ENCODE results near the gene CCDC127.
A peak's percentile ranks its signal among the peaks of the same experiment; 100 is the strongest.
"Not testable (repeated sequence)": the region's sequence is repeated elsewhere in the genome, so short reads cannot be mapped to it uniquely, and the experiment has no call there.

CCDC127 gene

GRCh38 chr5:199950-200645 is 17.9 kb downstream of the CCDC127 start:
- Mint-ChIP-seq H3K27me3 (ENCODE audit: low read depth) (no peaks in the 10 kb centered on the region), H3K4me3 (no peak overlapping the region), H3K27ac (no peak overlapping the region), H3K9me3 (no peaks in the 10 kb centered on the region), H3K36me3 (ENCODE audit: low read depth) (peaks cover 19% of the 10 kb centered on the region), H3K4me1 (peaks cover 29% of the 10 kb centered on the region)
- TF ChIP-seq CTCF (IDR thresholded peaks at IDR 0.05; ENCODE audit: unreplicated experiment in 3 of 3): no peak

DNA sequence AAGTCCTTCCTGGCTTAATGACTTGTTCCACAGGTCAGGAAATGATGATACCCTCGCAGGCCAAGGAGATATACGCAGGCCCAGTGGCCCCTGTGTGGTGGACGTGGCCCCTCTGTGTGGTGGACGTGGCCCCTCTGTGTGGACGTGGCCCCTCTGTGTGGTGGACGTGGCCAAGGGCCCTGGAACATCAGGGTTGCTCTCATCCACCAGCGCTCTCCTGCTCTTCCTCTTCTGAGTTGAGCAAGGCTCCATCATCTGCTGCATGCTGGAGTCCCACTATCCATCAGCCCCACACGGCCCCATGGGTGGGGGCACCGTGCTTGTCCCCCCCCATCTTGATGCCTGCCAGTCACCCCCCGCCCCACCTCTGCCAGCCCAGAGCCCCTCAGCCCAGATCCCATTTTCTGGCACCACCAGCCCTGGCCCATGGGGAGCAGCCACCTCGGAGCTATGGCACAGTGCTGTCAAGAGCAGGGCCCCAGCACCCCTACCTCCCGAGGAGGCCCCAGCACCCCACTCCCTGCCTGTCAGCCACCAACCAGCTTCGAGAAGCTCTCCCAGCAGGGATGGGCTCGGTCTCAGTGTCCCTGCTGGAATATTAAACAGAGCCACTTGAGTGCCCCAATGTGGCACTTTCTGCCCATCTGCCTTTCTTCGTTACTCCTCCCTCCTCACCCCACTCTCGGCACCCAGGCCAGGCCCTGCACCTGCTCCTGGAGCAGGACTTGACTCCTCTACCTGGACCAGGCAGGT is 18.6 kb downstream of the CCDC127 start:
- no peak overlapping the region for H3K27ac Mint-ChIP-seq
- peaks cover 11% of the 10 kb centered on the region for H3K36me3 Mint-ChIP-seq (ENCODE audit: low read depth)
- peaks cover 29% of the 10 kb centered on the region for H3K4me1 Mint-ChIP-seq
- H3K9me3 Mint-ChIP-seq: no peaks in the 10 kb centered on the region
- no peak overlapping the region for H3K4me3 Mint-ChIP-seq
- no peak for TF ChIP-seq CTCF (IDR thresholded peaks at IDR 0.05; ENCODE audit: unreplicated experiment in 3 of 3)
- H3K27me3 Mint-ChIP-seq (ENCODE audit: low read depth): peaks cover 3% of the 10 kb centered on the region

- Mint-ChIP-seq H3K9me3 (no peaks in the 10 kb centered on the region), H3K27me3 (ENCODE audit: low read depth) (peaks cover 3% of the 10 kb centered on the region), H3K4me3 (no peak overlapping the region), H3K36me3 (ENCODE audit: low read depth) (peaks cover 10% of the 10 kb centered on the region), H3K4me1 (peaks cover 29% of the 10 kb centered on the region), H3K27ac (no peak overlapping the region)
- TF ChIP-seq CTCF (IDR thresholded peaks at IDR 0.05; ENCODE audit: unreplicated experiment in 3 of 3): no peak
Measured at GRCh38 chr5:198516-199196, 19.3 kb downstream of the CCDC127 start.

DNA sequence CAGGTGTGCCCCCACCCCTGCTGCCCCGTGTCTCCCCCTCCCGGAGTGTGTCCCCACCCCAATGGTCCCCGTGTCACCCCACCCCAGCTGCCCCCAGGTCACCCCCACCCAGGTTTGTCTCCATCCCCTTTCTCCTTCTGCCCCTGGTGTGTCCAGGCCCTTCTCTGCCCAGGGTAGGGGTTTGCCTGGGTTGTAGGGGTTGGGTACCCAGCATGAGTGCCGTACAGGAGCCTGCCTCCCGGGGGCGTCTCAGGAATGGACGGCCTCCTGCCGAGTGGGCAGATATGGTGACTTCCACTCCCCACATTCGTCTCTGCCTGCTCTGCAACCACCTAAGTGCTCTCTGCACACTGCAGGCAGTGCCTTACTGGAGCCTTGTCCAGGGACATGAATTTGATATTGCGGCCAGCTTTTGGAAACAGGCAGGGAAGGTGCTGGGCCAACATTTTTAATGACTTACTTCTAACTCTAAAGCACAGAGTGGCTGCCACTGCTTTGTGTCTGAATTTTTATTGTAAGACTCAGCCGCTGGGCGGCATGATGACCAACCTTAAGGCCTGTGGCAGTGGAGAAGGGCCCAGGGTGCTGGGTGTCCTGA is 20.0 kb downstream of the CCDC127 start:
- no peaks in the 10 kb centered on the region for H3K9me3 Mint-ChIP-seq
- H3K27me3 Mint-ChIP-seq (ENCODE audit: low read depth): peaks cover 3% of the 10 kb centered on the region
- TF ChIP-seq CTCF (IDR thresholded peaks at IDR 0.05; ENCODE audit: unreplicated experiment in 3 of 3): no peak
- no peak overlapping the region for H3K4me3 Mint-ChIP-seq
- peaks cover 10% of the 10 kb centered on the region for H3K36me3 Mint-ChIP-seq (ENCODE audit: low read depth)
- no peak overlapping the region for H3K27ac Mint-ChIP-seq
- peaks cover 29% of the 10 kb centered on the region for H3K4me1 Mint-ChIP-seq

DNA sequence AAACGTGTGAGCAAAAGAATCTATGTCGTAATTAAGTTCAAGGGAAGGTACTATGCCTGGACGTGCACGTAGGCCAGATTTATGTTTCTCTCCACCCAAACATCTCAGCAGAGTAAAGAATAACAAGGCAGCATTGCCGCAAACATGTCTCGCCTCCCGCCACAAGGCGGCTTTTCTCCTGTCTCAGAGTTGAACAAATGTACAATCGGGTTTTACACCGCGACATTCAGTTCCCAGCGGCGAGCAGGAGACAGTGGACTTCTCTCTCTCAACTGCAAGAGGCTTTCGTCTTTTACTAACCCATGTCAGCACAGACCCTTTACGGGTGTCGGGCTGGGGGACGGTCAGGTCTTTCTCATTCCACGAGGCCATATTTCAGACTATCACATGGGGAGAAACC is 20.9 kb downstream of the CCDC127 start:
- H3K27me3 Mint-ChIP-seq (ENCODE audit: low read depth); H3K36me3 Mint-ChIP-seq (ENCODE audit: low read depth); H3K9me3 Mint-ChIP-seq: not testable (repeated sequence)
- Mint-ChIP-seq H3K4me1 (peaks cover 33% of the 10 kb centered on the region), H3K4me3 (peak overlapping the region in 2 of 3 experiments; percentile 25 to 46), H3K27ac (peak overlapping the region in 2 of 3 experiments; percentile 75 to 78)

GRCh38 chr5:196350-196749 is 21.6 kb downstream of the CCDC127 start:
- H3K4me3 Mint-ChIP-seq: no peak overlapping the region
- no peaks in the 10 kb centered on the region for H3K9me3 Mint-ChIP-seq
- TF ChIP-seq CTCF (IDR thresholded peaks at IDR 0.05; ENCODE audit: unreplicated experiment in 3 of 3): no peak
- H3K27ac Mint-ChIP-seq: no peak overlapping the region
- peaks cover 3% of the 10 kb centered on the region for H3K27me3 Mint-ChIP-seq (ENCODE audit: low read depth)
- H3K4me1 Mint-ChIP-seq: peaks cover 26% of the 10 kb centered on the region
- no peaks in the 10 kb centered on the region for H3K36me3 Mint-ChIP-seq (ENCODE audit: low read depth)
